WTC11 (cell line): ENCODE measurements around the gene CCNB2.

Experiments used
- CREM ChIP-seq: sonication (generic); formaldehyde crosslinking; IDR thresholded peaks from 2 replicates; pipeline ENCODE4 v1.8.1; 2022; ENCODE audit warnings: mild to moderate bottlenecking, missing genetic modification reagents, moderate library complexity
- ETV6 ChIP-seq: sonication (generic); formaldehyde crosslinking; IDR thresholded peaks from 2 replicates; pipeline ENCODE4 v1.8.1; 2022; ENCODE audit warnings: mild to moderate bottlenecking, missing genetic modification reagents
- SP1 ChIP-seq: sonication (generic); formaldehyde crosslinking; conservative IDR thresholded peaks from 2 replicates; pipeline ENCODE4 v1.8.1; 2022; ENCODE audit warnings: missing genetic modification reagents
- ZNF138 ChIP-seq: sonication (generic); formaldehyde crosslinking; conservative IDR thresholded peaks from 2 replicates; pipeline ENCODE4 v1.8.1; 2022; ENCODE audit warnings: mild to moderate bottlenecking, moderate library complexity, missing genetic modification reagents
- TF ChIP-seq, protein P1 (sequence below): fragments of 200-600 bp; IDR thresholded peaks from 2 replicates; pipeline ENCODE4 v1.8.0; 2022; ENCODE audit warnings: antibody characterized with exemption
- TF ChIP-seq, protein P2 (sequence below): sonication (generic); formaldehyde crosslinking; IDR thresholded peaks from 2 replicates; pipeline ENCODE4 v1.8.0; 2022; ENCODE audit warnings: mild to moderate bottlenecking, missing genetic modification reagents
- TF ChIP-seq, protein P3 (sequence below): sonication (generic); formaldehyde crosslinking; IDR thresholded peaks from 2 replicates; pipeline ENCODE4 v1.8.1; 2023; ENCODE audit warnings: mild to moderate bottlenecking, missing genetic modification reagents, moderate library complexity
- TF ChIP-seq, protein P4 (sequence below): sonication (generic); formaldehyde crosslinking; IDR thresholded peaks from 2 replicates; pipeline ENCODE4 v1.8.0; 2022; ENCODE audit warnings: mild to moderate bottlenecking, missing genetic modification reagents

DNA sequence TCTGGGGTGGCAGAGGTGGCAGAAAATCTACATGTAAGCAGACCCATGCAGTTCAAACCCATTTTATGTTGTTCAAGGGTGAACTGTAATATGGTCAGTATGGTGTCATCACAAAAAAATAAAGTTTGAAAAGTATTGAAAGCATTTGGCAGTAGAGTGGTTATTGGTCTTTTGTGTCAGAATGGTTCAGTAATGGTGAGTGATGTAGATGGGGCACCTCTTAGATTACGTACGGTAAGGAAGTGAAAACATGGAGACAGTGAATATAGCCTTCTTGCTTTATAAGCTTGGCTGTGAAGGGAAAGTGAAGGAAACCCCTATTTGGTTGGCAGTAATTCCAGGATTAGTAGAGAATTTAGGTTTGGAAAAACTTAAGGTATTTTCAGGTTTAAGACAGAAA, 17.2 kb upstream of the CCNB2 start:
- TF ChIP-seq, protein P1, sequence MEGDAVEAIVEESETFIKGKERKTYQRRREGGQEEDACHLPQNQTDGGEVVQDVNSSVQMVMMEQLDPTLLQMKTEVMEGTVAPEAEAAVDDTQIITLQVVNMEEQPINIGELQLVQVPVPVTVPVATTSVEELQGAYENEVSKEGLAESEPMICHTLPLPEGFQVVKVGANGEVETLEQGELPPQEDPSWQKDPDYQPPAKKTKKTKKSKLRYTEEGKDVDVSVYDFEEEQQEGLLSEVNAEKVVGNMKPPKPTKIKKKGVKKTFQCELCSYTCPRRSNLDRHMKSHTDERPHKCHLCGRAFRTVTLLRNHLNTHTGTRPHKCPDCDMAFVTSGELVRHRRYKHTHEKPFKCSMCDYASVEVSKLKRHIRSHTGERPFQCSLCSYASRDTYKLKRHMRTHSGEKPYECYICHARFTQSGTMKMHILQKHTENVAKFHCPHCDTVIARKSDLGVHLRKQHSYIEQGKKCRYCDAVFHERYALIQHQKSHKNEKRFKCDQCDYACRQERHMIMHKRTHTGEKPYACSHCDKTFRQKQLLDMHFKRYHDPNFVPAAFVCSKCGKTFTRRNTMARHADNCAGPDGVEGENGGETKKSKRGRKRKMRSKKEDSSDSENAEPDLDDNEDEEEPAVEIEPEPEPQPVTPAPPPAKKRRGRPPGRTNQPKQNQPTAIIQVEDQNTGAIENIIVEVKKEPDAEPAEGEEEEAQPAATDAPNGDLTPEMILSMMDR, result no peak
- TF ChIP-seq, protein P2, sequence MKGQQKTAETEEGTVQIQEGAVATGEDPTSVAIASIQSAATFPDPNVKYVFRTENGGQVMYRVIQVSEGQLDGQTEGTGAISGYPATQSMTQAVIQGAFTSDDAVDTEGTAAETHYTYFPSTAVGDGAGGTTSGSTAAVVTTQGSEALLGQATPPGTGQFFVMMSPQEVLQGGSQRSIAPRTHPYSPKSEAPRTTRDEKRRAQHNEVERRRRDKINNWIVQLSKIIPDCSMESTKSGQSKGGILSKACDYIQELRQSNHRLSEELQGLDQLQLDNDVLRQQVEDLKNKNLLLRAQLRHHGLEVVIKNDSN (CRISPR knock-in tag), result no peak
- TF ChIP-seq, protein P3, sequence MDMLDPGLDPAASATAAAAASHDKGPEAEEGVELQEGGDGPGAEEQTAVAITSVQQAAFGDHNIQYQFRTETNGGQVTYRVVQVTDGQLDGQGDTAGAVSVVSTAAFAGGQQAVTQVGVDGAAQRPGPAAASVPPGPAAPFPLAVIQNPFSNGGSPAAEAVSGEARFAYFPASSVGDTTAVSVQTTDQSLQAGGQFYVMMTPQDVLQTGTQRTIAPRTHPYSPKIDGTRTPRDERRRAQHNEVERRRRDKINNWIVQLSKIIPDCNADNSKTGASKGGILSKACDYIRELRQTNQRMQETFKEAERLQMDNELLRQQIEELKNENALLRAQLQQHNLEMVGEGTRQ (CRISPR knock-in tag), result no peak
- TF ChIP-seq CREM (CRISPR knock-in tag), result no peak
- no peak for TF ChIP-seq ETV6 (CRISPR knock-in tag)
- no peak for TF ChIP-seq ZNF138 (CRISPR knock-in tag)
- no peak for TF ChIP-seq SP1 (CRISPR knock-in tag)
- TF ChIP-seq, protein P4, sequence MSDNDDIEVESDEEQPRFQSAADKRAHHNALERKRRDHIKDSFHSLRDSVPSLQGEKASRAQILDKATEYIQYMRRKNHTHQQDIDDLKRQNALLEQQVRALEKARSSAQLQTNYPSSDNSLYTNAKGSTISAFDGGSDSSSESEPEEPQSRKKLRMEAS (CRISPR knock-in tag), result no peak
